ENCODE results near the gene GRHPR.

GRHPR gene

DNA sequence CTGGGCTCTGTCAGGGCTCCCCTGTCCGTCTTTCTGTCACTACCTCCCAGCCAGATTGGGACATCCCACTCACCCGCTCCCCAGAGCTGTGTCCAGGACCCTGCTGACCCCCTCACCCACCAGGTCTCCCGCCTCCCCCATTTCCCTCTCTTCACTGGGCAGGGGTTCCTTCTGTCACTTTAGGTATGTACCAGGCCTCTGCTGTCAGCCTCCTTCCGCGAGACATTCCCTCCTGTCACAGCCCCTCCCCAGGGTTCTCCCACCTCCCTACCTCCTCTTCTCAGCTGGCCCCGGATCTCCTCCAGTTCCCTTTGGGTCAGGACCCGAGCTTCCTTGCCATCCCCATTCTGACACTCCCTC lies 63.7 kb downstream of the GRHPR start:
- DNase-seq, result no peak

Data from activated naive CD4-positive, alpha-beta T cell treated with Interleukin-2 at 50 U/mL for 16 hours (primary cell).